ENCODE data around the gene CPNE7.

Gene CPNE7

GRCh38 chr16:89599451-89599858, 23.9 kb downstream of the CPNE7 start:
- TF ChIP-seq CTCF (IDR thresholded peaks at IDR 0.05; ENCODE audit: low read depth, low read length): peak; percentile 52
- Histone ChIP-seq H3K27me3 (no peaks in the 10 kb centered on the region), H3K36me3 (no peaks in the 10 kb centered on the region), H3K4me1 (peaks cover 3% of the 10 kb centered on the region; the same call in 1 of the 2 replicates), H3K9me3 (no peaks in the 10 kb centered on the region), H3K4me3 (ENCODE audit: low read depth, low read length) (no peak overlapping the region)
- DNase-seq: peak; percentile 70

GRCh38 chr16:89599902-89600301, 24.3 kb downstream of the CPNE7 start:
- H3K4me1 ChIP-seq: peaks cover 3% of the 10 kb centered on the region; the same call in 1 of the 2 replicates
- H3K36me3 ChIP-seq: no peaks in the 10 kb centered on the region
- no peaks in the 10 kb centered on the region for H3K9me3 ChIP-seq
- no peaks in the 10 kb centered on the region for H3K27me3 ChIP-seq
- TF ChIP-seq CTCF (IDR thresholded peaks at IDR 0.05; ENCODE audit: low read depth, low read length): no peak
- no peak for DNase-seq
- H3K4me3 ChIP-seq (ENCODE audit: low read depth, low read length): no peak overlapping the region

- Histone ChIP-seq H3K4me1 (peaks cover 3% of the 10 kb centered on the region; the same call in 1 of the 2 replicates), H3K4me3 (ENCODE audit: low read depth, low read length) (no peak overlapping the region), H3K27me3 (no peaks in the 10 kb centered on the region), H3K36me3 (no peaks in the 10 kb centered on the region), H3K9me3 (no peaks in the 10 kb centered on the region)
- no peak for DNase-seq
- TF ChIP-seq CTCF (IDR thresholded peaks at IDR 0.05; ENCODE audit: low read depth, low read length): no peak
Observed at GRCh38 chr16:89600427-89600826, 24.9 kb downstream of the CPNE7 start.

- no peak for TF ChIP-seq CTCF (IDR thresholded peaks at IDR 0.05; ENCODE audit: low read depth, low read length)
- no peaks in the 10 kb centered on the region for H3K36me3 ChIP-seq
- H3K9me3 ChIP-seq: no peaks in the 10 kb centered on the region
- no peaks in the 10 kb centered on the region for H3K27me3 ChIP-seq
- peaks cover 3% of the 10 kb centered on the region; the same call in 1 of the 2 replicates for H3K4me1 ChIP-seq
- H3K4me3 ChIP-seq (ENCODE audit: low read depth, low read length): no peak overlapping the region
- no peak for DNase-seq
Observed at GRCh38 chr16:89600956-89601355, 25.4 kb downstream of the CPNE7 start.

- DNase-seq: no peak
- Histone ChIP-seq H3K36me3 (no peaks in the 10 kb centered on the region), H3K27me3 (no peaks in the 10 kb centered on the region), H3K4me3 (ENCODE audit: low read depth, low read length) (peak overlapping the region; percentile 32), H3K9me3 (no peaks in the 10 kb centered on the region), H3K4me1 (peaks cover 3% of the 10 kb centered on the region; the same call in 1 of the 2 replicates)
- TF ChIP-seq CTCF (IDR thresholded peaks at IDR 0.05; ENCODE audit: low read depth, low read length): no peak
Observed at GRCh38 chr16:89601906-89602272, 26.3 kb downstream of the CPNE7 start.

- Histone ChIP-seq H3K4me3 (ENCODE audit: low read depth, low read length) (peak overlapping the region; percentile 32), H3K27me3 (no peaks in the 10 kb centered on the region), H3K4me1 (peaks cover 3% of the 10 kb centered on the region; the same call in 1 of the 2 replicates), H3K36me3 (no peaks in the 10 kb centered on the region), H3K9me3 (no peaks in the 10 kb centered on the region)
- TF ChIP-seq CTCF (IDR thresholded peaks at IDR 0.05; ENCODE audit: low read depth, low read length): no peak
- peak; percentile 78 for DNase-seq
Observed at GRCh38 chr16:89602273-89602951, 26.9 kb downstream of the CPNE7 start.

Measured in BE2C (cell line).